Parathyroid adenoma (tissue), 2 donors: Measurements from ENCODE around the gene MYF5.

Experiments used
- H2AFZ ChIP-seq: fragments of 300-600 bp; sonication (generic); one replicate; pipeline ENCODE4 v1.7.0; 2017; ENCODE audit warnings: antibody characterized with exemption, mild to moderate bottlenecking
- H3K27ac ChIP-seq: fragments of 300-600 bp; sonication (generic); one replicate; pipeline ENCODE4 v1.7.0; 2017
- H3K27me3 ChIP-seq: fragments of 300-600 bp; sonication (generic); one replicate; pipeline ENCODE4 v1.7.0; 2017; ENCODE audit warnings: low read length; ENCODE audit not compliant: control insufficient read depth, insufficient read depth
- H3K36me3 ChIP-seq: fragments of 300-600 bp; sonication (generic); one replicate; pipeline ENCODE4 v1.7.0; 2017; ENCODE audit warnings: low read length; ENCODE audit not compliant: control insufficient read depth, insufficient read depth
- H3K4me1 ChIP-seq: fragments of 300-600 bp; sonication (generic); one replicate; pipeline ENCODE4 v1.7.0; 2017; ENCODE audit warnings: control low read depth
- H3K4me2 ChIP-seq: fragments of 300-600 bp; sonication (generic); one replicate; pipeline ENCODE4 v1.7.0; 2017; ENCODE audit warnings: low read length
- H3K4me3 ChIP-seq: fragments of 300-600 bp; sonication (generic); one replicate; pipeline ENCODE4 v1.7.0; 2017; ENCODE audit warnings: low read depth, low read length
- H3K79me2 ChIP-seq: fragments of 300-600 bp; sonication (generic); one replicate; pipeline ENCODE4 v1.7.0; 2017; ENCODE audit warnings: control low read depth
- H3K9ac ChIP-seq: fragments of 300-600 bp; sonication (generic); one replicate; pipeline ENCODE4 v1.7.0; 2017; ENCODE audit warnings: mild to moderate bottlenecking
- H3K9me3 ChIP-seq: fragments of 300-600 bp; sonication (generic); one replicate; pipeline ENCODE4 v1.7.0; 2017; ENCODE audit warnings: low read length; ENCODE audit not compliant: control insufficient read depth
- CTCF ChIP-seq: fragments of 300-600 bp; sonication (generic); IDR thresholded peaks from one replicate; pipeline ENCODE4 v1.7.0; 2017; ENCODE audit warnings: antibody characterized with exemption, mild to moderate bottlenecking
- donor health status: primary hyperparathyroidism.

Gene MYF5

GRCh38 chr12:80709811-80710726 is 6.6 kb upstream of the MYF5 start:
- no peak overlapping the region for H3K27ac ChIP-seq
- no peak overlapping the region for H3K9ac ChIP-seq
- H2AFZ ChIP-seq: no peak overlapping the region
- no peaks in the 10 kb centered on the region for H3K36me3 ChIP-seq
- no peak overlapping the region for H3K4me3 ChIP-seq
- peak; percentile 20 for TF ChIP-seq CTCF
- no peaks in the 10 kb centered on the region for H3K9me3 ChIP-seq
- no peak overlapping the region for H3K4me2 ChIP-seq
- H3K79me2 ChIP-seq: no peaks in the 10 kb centered on the region
- H3K4me1 ChIP-seq: no peaks in the 10 kb centered on the region
- H3K27me3 ChIP-seq: no peaks in the 10 kb centered on the region

- Histone ChIP-seq H3K9me3 (no peaks in the 10 kb centered on the region), H3K27ac (no peak overlapping the region), H3K36me3 (no peaks in the 10 kb centered on the region), H3K4me1 (no peaks in the 10 kb centered on the region), H2AFZ (no peak overlapping the region), H3K79me2 (no peaks in the 10 kb centered on the region), H3K4me3 (no peak overlapping the region), H3K9ac (no peak overlapping the region), H3K27me3 (no peaks in the 10 kb centered on the region), H3K4me2 (no peak overlapping the region)
- no peak for TF ChIP-seq CTCF
Observed at GRCh38 chr12:80710727-80711449, 5.8 kb upstream of the MYF5 start.

- no peaks in the 10 kb centered on the region for H3K27me3 ChIP-seq
- no peak overlapping the region for H2AFZ ChIP-seq
- H3K36me3 ChIP-seq: no peaks in the 10 kb centered on the region
- H3K79me2 ChIP-seq: no peaks in the 10 kb centered on the region
- no peak overlapping the region for H3K27ac ChIP-seq
- no peak for TF ChIP-seq CTCF
- H3K9me3 ChIP-seq: no peaks in the 10 kb centered on the region
- no peak overlapping the region for H3K4me3 ChIP-seq
- H3K4me2 ChIP-seq: no peak overlapping the region
- H3K4me1 ChIP-seq: no peaks in the 10 kb centered on the region
- no peak overlapping the region for H3K9ac ChIP-seq
Observed at GRCh38 chr12:80711866-80712265, 4.8 kb upstream of the MYF5 start.

- no peaks in the 10 kb centered on the region for H3K36me3 ChIP-seq
- H3K4me3 ChIP-seq: no peak overlapping the region
- no peak overlapping the region for H2AFZ ChIP-seq
- H3K9me3 ChIP-seq: no peaks in the 10 kb centered on the region
- no peaks in the 10 kb centered on the region for H3K4me1 ChIP-seq
- H3K4me2 ChIP-seq: no peak overlapping the region
- no peak overlapping the region for H3K27ac ChIP-seq
- no peak for TF ChIP-seq CTCF
- no peak overlapping the region for H3K9ac ChIP-seq
- no peaks in the 10 kb centered on the region for H3K79me2 ChIP-seq
- H3K27me3 ChIP-seq: no peaks in the 10 kb centered on the region
Observed at GRCh38 chr12:80712866-80713265, 3.8 kb upstream of the MYF5 start.
